NCI-H510A (cell line): ENCODE measurements around the gene CHI3L2.

Source experiments
- DNase-seq: peaks from one replicate; lab custom pipeline; 2025; lab: John Stamatoyannopoulos, UW

CHI3L2 gene

GRCh38 chr1:111220302-111220890 lies 7.1 kb upstream of the CHI3L2 start:
- DNase-seq = no peak

GRCh38 chr1:111221276-111221632 lies 6.3 kb upstream of the CHI3L2 start:
- no peak for DNase-seq

- no peak for DNase-seq
Observed at GRCh38 chr1:111221633-111222291, 5.8 kb upstream of the CHI3L2 start.

GRCh38 chr1:111222308-111223125 lies 5.0 kb upstream of the CHI3L2 start:
- DNase-seq = peak; percentile 28

- no peak for DNase-seq
Observed at GRCh38 chr1:111223126-111223685, 4.3 kb upstream of the CHI3L2 start.

- no peak for DNase-seq
Observed at GRCh38 chr1:111225091-111225490, 2.4 kb upstream of the CHI3L2 start.

GRCh38 chr1:111225717-111226400 lies 1.7 kb upstream of the CHI3L2 start:
- no peak for DNase-seq

- no peak for DNase-seq
Observed at GRCh38 chr1:111227851-111228747, 586 bp downstream of the CHI3L2 start.

GRCh38 chr1:111228748-111229126 lies 1.2 kb downstream of the CHI3L2 start:
- DNase-seq = no peak

- no peak for DNase-seq
Observed at GRCh38 chr1:111232134-111232533, 4.6 kb downstream of the CHI3L2 start.

- no peak for DNase-seq
Observed at GRCh38 chr1:111234258-111234657, 6.7 kb downstream of the CHI3L2 start.

- DNase-seq = no peak
Observed at GRCh38 chr1:111234866-111235265, 7.4 kb downstream of the CHI3L2 start.

- no peak for DNase-seq
Observed at GRCh38 chr1:111236379-111236778, 8.9 kb downstream of the CHI3L2 start.

GRCh38 chr1:111236806-111237205 lies 9.3 kb downstream of the CHI3L2 start:
- no peak for DNase-seq

- no peak for DNase-seq
Observed at GRCh38 chr1:111238056-111238795, 10.7 kb downstream of the CHI3L2 start.

- no peak for DNase-seq
Observed at GRCh38 chr1:111241797-111242196, 14.3 kb downstream of the CHI3L2 start.

- no peak for DNase-seq
Observed at GRCh38 chr1:111242805-111243523, 15.5 kb downstream of the CHI3L2 start.

GRCh38 chr1:111247125-111247838 lies 19.8 kb downstream of the CHI3L2 start:
- DNase-seq = no peak

GRCh38 chr1:111249960-111250359 lies 22.4 kb downstream of the CHI3L2 start:
- no peak for DNase-seq
